Natural killer cell (primary cell): ENCODE data around the gene CYP11A1. TPM values are rescaled to one million over a fixed set of nuclear protein-coding genes. Genes with fewer than 3 reads are reported as not detected.

ENCODE experiments used
- ATAC-seq, 3 donors: fragments of 150-1000 bp in 2 of 3; fragments of 200-7000 bp in 1 of 3; cut with Tn5 transposase; 1 replicate in 1 of 3; 2 replicates in 2 of 3; pipeline ENCODE4 v1.10.0; 2021; ENCODE audit warnings: mild to moderate bottlenecking in 2 of 3, moderate library complexity in 2 of 3
- DNase-seq, 2 donors: peaks; one replicate each; pipeline versions ENCODE4 v3.0.0 to v3.0.0-alpha.2; 2013 to 2021; ENCODE audit warnings: mixed read lengths in 1 of 2
- H3K27ac ChIP-seq: one replicate; pipeline ENCODE4 v1.5.1; 2013; ENCODE audit warnings: mild to moderate bottlenecking, low read length
- H3K27me3 ChIP-seq: one replicate; pipeline ENCODE4 v1.6.1; 2013; ENCODE audit warnings: low read length; ENCODE audit not compliant: control insufficient read depth, insufficient read depth
- H3K36me3 ChIP-seq: one replicate; pipeline ENCODE4 v1.6.1; 2013; ENCODE audit warnings: low read length; ENCODE audit not compliant: control insufficient read depth, insufficient read depth
- H3K4me1 ChIP-seq: one replicate; pipeline ENCODE4 v1.6.1; 2013; ENCODE audit warnings: low read length; ENCODE audit not compliant: control insufficient read depth, insufficient read depth
- H3K4me3 ChIP-seq: one replicate; pipeline ENCODE4 v1.5.1; 2013; ENCODE audit warnings: low read length
- H3K9me3 ChIP-seq: one replicate; pipeline ENCODE4 v1.6.1; 2013; ENCODE audit warnings: low read length; ENCODE audit not compliant: control insufficient read depth, insufficient read depth
- H3K27ac Mint-ChIP-seq, 2 donors: one replicate each; pipeline ENCODE4 v1.8.0; 2022; ENCODE audit warnings: mild to moderate bottlenecking in 2 of 2, mixed read lengths in 2 of 2, moderate library complexity in 1 of 2
- H3K27me3 Mint-ChIP-seq, 2 donors: one replicate each; pipeline ENCODE4 v1.8.0; 2022; ENCODE audit warnings: low read depth in 2 of 2, mixed read lengths in 2 of 2
- H3K36me3 Mint-ChIP-seq: one replicate; pipeline ENCODE4 v1.8.0; 2022; ENCODE audit warnings: mixed read lengths
- H3K4me1 Mint-ChIP-seq, 2 donors: one replicate each; pipeline ENCODE4 v1.8.0; 2022; ENCODE audit warnings: mixed read lengths in 2 of 2
- H3K4me3 Mint-ChIP-seq: one replicate; pipeline ENCODE4 v1.8.0; 2022; ENCODE audit warnings: mild to moderate bottlenecking, moderate library complexity, mixed read lengths
- H3K9me3 Mint-ChIP-seq, 2 donors: one replicate each; pipeline ENCODE4 v1.8.0; 2022; ENCODE audit warnings: mixed read lengths in 2 of 2
- CTCF ChIP-seq: fragments of 200-600 bp; IDR thresholded peaks from one replicate; pipeline ENCODE4 v1.8.0; 2022; ENCODE audit warnings: antibody characterized with exemption
- WGBS: methylation state at CpG from one replicate; pipeline ENCODE4 v1.1.7; 2013; ENCODE audit warnings: missing lambda C conversion rate; ENCODE audit not compliant: insufficient coverage; 5-methylcytosine and 5-hydroxymethylcytosine counted together
- intact Hi-C: fragments of 100-400 bp; cut with micrococcal nuclease; formaldehyde crosslinking; loops from one replicate; pipeline ENCODE4 v1.14.2; 2022
- total RNA-seq, 4 donors: library from RNA; stranded (reverse); fragments of 120-200 nt in 1 of 4; gene quantifications; one replicate each; pipeline versions ENCODE4 v1.2.3 to v1.2.4, GENCODE V29; 2013 to 2022

Gene CYP11A1
- total RNA-seq, result 1 to 10 TPM in 1 of 3 donors, not detected in 2; 5.1 TPM
- 0.23 TPM for total RNA-seq (2013)

- H3K27ac ChIP-seq, result no peak within 1 kb of the TSS
- ATAC-seq (no peak), DNase-seq (no peak)
- Mint-ChIP-seq H3K4me3 (peak within 1 kb of the TSS; percentile 40), H3K36me3 (no peaks in the 10 kb centered on the region), H3K27me3 (peaks cover 18 to 29% of the 10 kb centered on the region in 2 donors), H3K27ac (no peak within 1 kb of the TSS), H3K4me1 (peaks cover 0 to 5% of the 10 kb centered on the region in 2 donors), H3K9me3 (no peaks in the 10 kb centered on the region)
- TF ChIP-seq CTCF, result no peak
- intact Hi-C loops, result no loop called here
- H3K27me3 ChIP-seq, result peaks cover 10% of the 10 kb centered on the region
- H3K9me3 ChIP-seq, result no peaks in the 10 kb centered on the region
- peaks cover 12% of the 10 kb centered on the region for H3K4me1 ChIP-seq
- no peak within 1 kb of the TSS for H3K4me3 ChIP-seq
- 89% methylated on average over 12 of the region's 12 CpGs for WGBS
- no peaks in the 10 kb centered on the region for H3K36me3 ChIP-seq
Observed at GRCh38 chr15:74367296-74367854, at the start of gene CYP11A1. Gene CYP11A1, minus strand, starts transcription at chr15:74367646. Its CDS starts 61 bp downstream, at chr15:74367585.

- 96% methylated on average over 13 of the region's 13 CpGs for WGBS
- Histone ChIP-seq H3K9me3 (no peaks in the 10 kb centered on the region), H3K27ac (no peak overlapping the region), H3K4me1 (peaks cover 52% of the 10 kb centered on the region), H3K4me3 (no peak overlapping the region), H3K27me3 (no peaks in the 10 kb centered on the region), H3K36me3 (peaks cover 44% of the 10 kb centered on the region)
- Mint-ChIP-seq H3K27ac (no peak overlapping the region), H3K4me1 (peaks cover 14 to 36% of the 10 kb centered on the region in 2 donors), H3K36me3 (no peaks in the 10 kb centered on the region), H3K27me3 (no peaks in the 10 kb centered on the region), H3K4me3 (no peak overlapping the region), H3K9me3 (no peaks in the 10 kb centered on the region)
- DNase-seq (no peak), ATAC-seq (no peak)
- TF ChIP-seq CTCF, result no peak
- intact Hi-C loops, result no loop called here
Observed at GRCh38 chr15:74417225-74417624, 49.8 kb upstream of the CYP11A1 start.

GRCh38 chr15:74415966-74416916 lies 48.8 kb upstream of the CYP11A1 start:
- Mint-ChIP-seq H3K4me1 (peaks cover 14 to 32% of the 10 kb centered on the region in 2 donors), H3K4me3 (no peak overlapping the region)
- H3K36me3 ChIP-seq, result peaks cover 49% of the 10 kb centered on the region

More at GRCh38 chr15:74415966-74416916, 48.8 kb upstream of the CYP11A1 start:
- Mint-ChIP-seq H3K9me3 (no peaks in the 10 kb centered on the region), H3K27me3 (no peaks in the 10 kb centered on the region), H3K27ac (no peak overlapping the region), H3K36me3 (no peaks in the 10 kb centered on the region)
- Histone ChIP-seq H3K27ac (no peak overlapping the region), H3K4me3 (no peak overlapping the region), H3K27me3 (no peaks in the 10 kb centered on the region), H3K9me3 (no peaks in the 10 kb centered on the region), H3K4me1 (peaks cover 42% of the 10 kb centered on the region)
- no peak for ATAC-seq
- no peak for TF ChIP-seq CTCF
- WGBS, result 88% methylated on average over 18 of the region's 19 CpGs
- intact Hi-C loops, result no loop called here
- no peak for DNase-seq
